ENCODE data around the gene RNF44. TPM values are rescaled to one million over a fixed set of nuclear protein-coding genes. Genes with fewer than 3 reads are reported as not detected.

Gene RNF44
- total RNA-seq, 2 donors from 2014 or later: 10.7 to 12.4 TPM

- no peak for TF ChIP-seq CTCF (IDR thresholded peaks at IDR 0.05)
- Histone ChIP-seq H3K27ac (no peak overlapping the region), H3K36me3 (no peaks in the 10 kb centered on the region), H3K9me3 (no peaks in the 10 kb centered on the region), H3K4me3 (no peak overlapping the region), H3K27me3 (no peaks in the 10 kb centered on the region), H3K4me1 (no peaks in the 10 kb centered on the region)
- no peak for DNase-seq (ENCODE audit: low spot score)
These were observed 32.8 kb upstream of the RNF44 start for GRCh38 chr5:176570044-176570443.

GRCh38 chr5:176568657-176569056 is 31.5 kb upstream of the RNF44 start:
- TF ChIP-seq CTCF (IDR thresholded peaks at IDR 0.05): no peak
- no peak for DNase-seq (ENCODE audit: low spot score)
- H3K27ac ChIP-seq: no peak overlapping the region
- H3K4me1 ChIP-seq: no peaks in the 10 kb centered on the region
- no peaks in the 10 kb centered on the region for H3K36me3 ChIP-seq
- H3K4me3 ChIP-seq: no peak overlapping the region
- H3K9me3 ChIP-seq: no peaks in the 10 kb centered on the region
- no peaks in the 10 kb centered on the region for H3K27me3 ChIP-seq

GRCh38 chr5:176565760-176566288 is 28.6 kb upstream of the RNF44 start:
- H3K9me3 ChIP-seq: no peaks in the 10 kb centered on the region
- DNase-seq (ENCODE audit: low spot score): no peak
- no peaks in the 10 kb centered on the region for H3K27me3 ChIP-seq
- no peaks in the 10 kb centered on the region for H3K4me1 ChIP-seq
- no peaks in the 10 kb centered on the region for H3K36me3 ChIP-seq
- no peak overlapping the region for H3K4me3 ChIP-seq
- no peak for TF ChIP-seq CTCF (IDR thresholded peaks at IDR 0.05)
- H3K27ac ChIP-seq: no peak overlapping the region

GRCh38 chr5:176564002-176564401 is 26.8 kb upstream of the RNF44 start:
- Histone ChIP-seq H3K4me1 (no peaks in the 10 kb centered on the region), H3K36me3 (no peaks in the 10 kb centered on the region), H3K27ac (no peak overlapping the region), H3K27me3 (no peaks in the 10 kb centered on the region), H3K9me3 (no peaks in the 10 kb centered on the region), H3K4me3 (no peak overlapping the region)
- no peak for DNase-seq (ENCODE audit: low spot score)
- no peak for TF ChIP-seq CTCF (IDR thresholded peaks at IDR 0.05)

GRCh38 chr5:176562189-176562588 is 25.0 kb upstream of the RNF44 start:
- no peaks in the 10 kb centered on the region for H3K9me3 ChIP-seq
- H3K27ac ChIP-seq: no peak overlapping the region
- H3K27me3 ChIP-seq: no peaks in the 10 kb centered on the region
- no peaks in the 10 kb centered on the region for H3K36me3 ChIP-seq
- H3K4me3 ChIP-seq: no peak overlapping the region
- no peak for TF ChIP-seq CTCF (IDR thresholded peaks at IDR 0.05)
- DNase-seq (ENCODE audit: low spot score): no peak
- no peaks in the 10 kb centered on the region for H3K4me1 ChIP-seq

- Histone ChIP-seq H3K4me3 (no peak overlapping the region), H3K27me3 (no peaks in the 10 kb centered on the region), H3K9me3 (no peaks in the 10 kb centered on the region), H3K4me1 (no peaks in the 10 kb centered on the region), H3K36me3 (no peaks in the 10 kb centered on the region), H3K27ac (no peak overlapping the region)
- no peak for DNase-seq (ENCODE audit: low spot score)
- no peak for TF ChIP-seq CTCF (IDR thresholded peaks at IDR 0.05)
These were observed 24.1 kb upstream of the RNF44 start for GRCh38 chr5:176561259-176561658.
